Spleen (tissue), 11 donors: ENCODE measurements around the gene MOCS3. TPM values are rescaled to one million over a fixed set of nuclear protein-coding genes. Genes with fewer than 3 reads are reported as not detected.

Experiments used
- DNase-seq: peaks from one replicate; pipeline ENCODE4 v3.0.0-alpha.2; 2020
- H3K27ac ChIP-seq, 8 donors: fragments of 200-600 bp; sonication (generic) in 7 of 8; 1 replicate in 4 of 8; 2 replicates in 4 of 8; pipeline versions ENCODE4 v1.5.0 to v1.8.0; 2016 to 2021; ENCODE audit warnings: inconsistent platforms in 4 of 8, mild to moderate bottlenecking in 4 of 8, moderate library complexity in 1 of 8
- H3K27me3 ChIP-seq, 7 donors: fragments of 200-600 bp; sonication (generic) in 6 of 7; replicated peaks in 1 of 7; 1 replicate in 4 of 7; 2 replicates in 3 of 7; pipeline versions ENCODE4 v1.5.0 to v1.8.0; 2016 to 2021; ENCODE audit warnings: inconsistent platforms in 3 of 7, mild to moderate bottlenecking in 1 of 7
- H3K36me3 ChIP-seq, 6 donors: fragments of 200-600 bp; sonication (generic) in 5 of 6; 1 replicate in 4 of 6; 2 replicates in 2 of 6; pipeline versions ENCODE4 v1.5.0 to v1.8.0; 2016 to 2021; ENCODE audit warnings: inconsistent platforms in 2 of 6
- H3K4me1 ChIP-seq, 6 donors: fragments of 200-600 bp; sonication (generic) in 5 of 6; 1 replicate in 3 of 6; 2 replicates in 3 of 6; pipeline versions ENCODE4 v1.5.0 to v1.8.0; 2016 to 2021; ENCODE audit warnings: inconsistent platforms in 3 of 6
- H3K4me3 ChIP-seq, 8 donors: fragments of 200-600 bp; sonication (generic) in 7 of 8; 1 replicate in 4 of 8; 2 replicates in 4 of 8; pipeline versions ENCODE4 v1.5.0 to v1.8.0; 2016 to 2021; ENCODE audit warnings: inconsistent platforms in 4 of 8, mild to moderate bottlenecking in 4 of 8, moderate library complexity in 2 of 8
- H3K9me3 ChIP-seq, 8 donors: fragments of 200-600 bp; sonication (generic) in 7 of 8; 1 replicate in 4 of 8; 2 replicates in 4 of 8; pipeline versions ENCODE4 v1.5.0 to v1.8.0; 2016 to 2021; ENCODE audit warnings: inconsistent platforms in 4 of 8
- CTCF ChIP-seq, 11 experiments: fragments of 200-600 bp in 7 of 11; fragments of 450-650 bp in 4 of 11; sonication (generic) in 4 of 11; IDR thresholded peaks in 8 of 11; conservative IDR thresholded peaks in 3 of 11; 1 replicate in 7 of 11; 2 replicates in 4 of 11; pipeline versions ENCODE4 v1.4.0 to v1.8.0; 2016 to 2021; ENCODE audit warnings: antibody characterized with exemption in 11 of 11, inconsistent platforms in 4 of 11, mild to moderate bottlenecking in 1 of 11
- POLR2A ChIP-seq, 3 donors: fragments of 450-650 bp; IDR thresholded peaks; one replicate each; pipeline ENCODE4 v1.5.1; 2017; ENCODE audit warnings: antibody characterized with exemption in 3 of 3, mild to moderate bottlenecking in 1 of 3
- POLR2AphosphoS5 ChIP-seq, 3 donors: sonication (generic); formaldehyde crosslinking; IDR thresholded peaks; one replicate each; pipeline ENCODE4 v1.5.1; 2017; ENCODE audit warnings: antibody characterized with exemption in 3 of 3
- WGBS, 5 donors: extraction: QIAGEN DNeasy Blood & Tissue Kit in 3 of 5; methylation state at CpG; one replicate each; pipeline versions ENCODE4 v1.1.5 to v1.1.7; 2013 to 2018; 5-methylcytosine and 5-hydroxymethylcytosine counted together
- intact Hi-C: fragments of 100-400 bp; cut with DNase I; formaldehyde crosslinking; loops from one replicate; pipeline ENCODE4 v1.15.0; 2023; ENCODE audit warnings: low total_unique reads
- polyA plus RNA-seq, 3 donors: library from polyadenylated mRNA; stranded (reverse); fragments of 200-250 nt; gene quantifications; one replicate each; pipeline ENCODE4 v1.2.1, GENCODE V29; 2013
- total RNA-seq, 7 donors: library from RNA; depleted of rRNA in 3 of 7; stranded (reverse); fragments of >200 nt in 3 of 7; fragmentation: NEBNext Ultra II Directional in 4 of 7; extraction: Animal tissue kit (Norgen Biotek cat#: 25700) in 4 of 7; gene quantifications; one replicate each; pipeline versions ENCODE4 v1.1.0 to v1.2.1, GENCODE V29; 2016 to 2021
- donor health status: healthy with polysubstance abuse.
- donor health status: DM: no; HTN: no; CAD: no; lungs with moderate emphysema.
- donor health status: DM: no; HTN: no; CAD: no.
- donor health status: Bipolar disorder and iron deficiency.
- donor health status: healthy.
- donor health status: DM: no; HTN: no; CAD: no.
- donor health status: DM: yes; HTN: yes; CAD: no.

The MOCS3 gene
- total and polyA plus RNA-seq, 10 donors = 2.6 to 7.0 (median 4.8) TPM

DNA sequence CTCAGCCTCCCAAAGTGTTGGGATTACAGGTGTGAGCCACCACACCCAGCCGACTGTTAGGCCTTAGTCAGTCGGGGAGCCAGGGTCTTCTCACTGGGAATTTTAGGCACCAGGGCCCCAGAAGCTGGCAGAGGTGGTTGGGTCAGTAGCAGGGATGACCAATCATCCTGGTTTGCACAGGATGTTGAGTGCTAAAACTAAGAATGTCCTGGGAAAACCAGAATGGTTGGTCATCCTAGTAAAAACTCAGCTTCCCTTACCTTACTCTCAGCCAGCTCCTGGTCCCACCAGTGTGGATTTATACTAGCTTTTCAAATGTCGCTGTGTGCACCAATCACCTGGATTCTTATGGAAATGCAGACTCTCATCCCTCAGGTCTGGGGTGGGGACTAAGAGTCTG lies 32.5 kb downstream of the MOCS3 start:
- peaks cover 0 to 5% (median 0%) of the 10 kb centered on the region in 8 donors for H3K9me3 ChIP-seq
- DNase-seq = no peak
- H3K4me3 ChIP-seq = no peak overlapping the region
- intact Hi-C loops = loop anchor here (10.0 kb wide), 1 partner anchor 604 kb away; no protein-coding TSS in a partner anchor
- peaks cover 0 to 26% (median 0%) of the 10 kb centered on the region in 6 donors for H3K4me1 ChIP-seq
- no peak for TF ChIP-seq CTCF (IDR thresholded peaks at IDR 0.05 in 8 of 11, conservative IDR thresholded peaks at IDR 0.05 in 3 of 11)
- TF ChIP-seq POLR2A (IDR thresholded peaks at IDR 0.05) = no peak
- no peak for TF ChIP-seq POLR2AphosphoS5 (IDR thresholded peaks at IDR 0.05)
- peaks cover 0 to 25% (median 0%) of the 10 kb centered on the region in 7 donors for H3K27me3 ChIP-seq
- 59 to 93% (median 88%) methylated on average over 3 of the region's 3 CpGs for WGBS, 5 donors
- H3K27ac ChIP-seq = no peak overlapping the region
- no peaks in the 10 kb centered on the region for H3K36me3 ChIP-seq

DNA sequence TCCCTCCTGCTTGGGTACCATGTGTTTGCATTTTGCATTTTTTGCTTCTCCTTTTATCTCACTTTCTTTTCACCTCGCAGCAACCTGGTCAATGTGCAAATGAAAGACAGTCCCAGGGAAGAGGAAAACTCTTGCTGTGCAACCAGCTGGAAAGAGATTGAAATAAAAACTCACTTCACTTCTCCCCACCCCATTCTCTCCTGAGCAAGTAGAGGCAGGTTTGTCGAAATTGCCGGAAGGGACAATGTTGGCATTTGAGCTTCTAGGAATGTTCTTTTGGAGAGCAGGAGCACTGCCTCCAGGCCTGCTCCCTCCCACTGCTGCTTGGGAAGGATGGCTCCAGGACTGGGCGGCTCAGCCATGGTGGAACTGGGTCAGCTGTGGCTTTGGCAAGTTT lies 33.7 kb downstream of the MOCS3 start:
- Histone ChIP-seq H3K27me3 (peaks cover 0 to 19% (median 0%) of the 10 kb centered on the region in 7 donors), H3K4me1 (peaks cover 0 to 26% (median 0%) of the 10 kb centered on the region in 6 donors), H3K36me3 (no peaks in the 10 kb centered on the region), H3K27ac (no peak overlapping the region), H3K4me3 (no peak overlapping the region), H3K9me3 (peaks cover 0 to 5% (median 0%) of the 10 kb centered on the region in 8 donors)
- WGBS, 5 donors = 43 to 63% (median 58%) methylated on average over 3 to 4 of the region's 4 CpGs
- no peak for DNase-seq
- intact Hi-C loops = loop anchor here (10.0 kb wide), 1 partner anchor 602 kb away; no protein-coding TSS in a partner anchor
- TF ChIP-seq CTCF (IDR thresholded peaks at IDR 0.05 in 8 of 11, conservative IDR thresholded peaks at IDR 0.05 in 3 of 11) = no peak
- TF ChIP-seq POLR2AphosphoS5 (IDR thresholded peaks at IDR 0.05) = no peak
- no peak for TF ChIP-seq POLR2A (IDR thresholded peaks at IDR 0.05)

DNA sequence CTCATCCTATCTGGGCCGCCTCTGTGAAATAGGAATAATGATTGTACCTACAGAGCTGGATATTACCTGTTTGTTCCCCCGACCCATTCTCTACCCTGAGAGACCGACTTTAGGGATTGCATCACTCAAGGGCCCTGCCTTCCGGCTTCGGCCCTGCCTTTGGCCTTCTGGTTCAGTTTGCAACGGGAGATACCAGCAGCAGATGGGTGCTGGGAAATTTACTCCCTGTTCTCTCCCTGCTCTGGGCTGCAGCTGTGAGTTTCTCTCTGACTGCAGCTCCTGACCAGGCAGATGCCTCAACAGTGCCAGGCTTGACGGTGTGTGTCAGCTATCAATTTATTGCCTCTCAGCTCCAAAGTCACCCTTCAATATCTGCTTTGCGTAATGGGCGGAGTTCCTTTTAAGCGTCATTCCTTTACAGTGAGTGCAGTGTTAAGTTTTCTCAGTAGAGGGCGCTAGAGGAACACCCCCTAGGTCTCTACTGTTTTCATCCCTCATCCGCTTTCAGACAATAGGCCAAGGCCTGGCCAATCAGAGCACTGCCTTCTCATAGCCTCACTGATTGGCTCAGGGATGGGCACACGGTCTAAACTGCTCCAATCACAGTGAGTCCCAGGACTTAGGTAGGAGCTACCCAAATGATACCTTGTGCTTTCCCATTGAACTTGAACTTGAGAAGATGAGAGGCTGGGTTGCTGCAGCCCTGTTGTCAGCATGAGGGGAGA lies 34.3 kb downstream of the MOCS3 start:
- intact Hi-C loops = loop anchor here (10.0 kb wide), 1 partner anchor 602 kb away; no protein-coding TSS in a partner anchor
- 42 to 49% (median 44%) methylated on average over 12 to 13 of the region's 13 CpGs for WGBS, 5 donors
- no peak for DNase-seq

More for the DNA sequence above, 34.3 kb downstream of the MOCS3 start:
- no peak overlapping the region for H3K4me3 ChIP-seq
- H3K27me3 ChIP-seq = peaks cover 0 to 17% (median 0%) of the 10 kb centered on the region in 7 donors
- peaks cover 0 to 5% (median 0%) of the 10 kb centered on the region in 8 donors for H3K9me3 ChIP-seq
- TF ChIP-seq POLR2AphosphoS5 (IDR thresholded peaks at IDR 0.05) (no peak), POLR2A (IDR thresholded peaks at IDR 0.05) (no peak), CTCF (IDR thresholded peaks at IDR 0.05 in 8 of 11, conservative IDR thresholded peaks at IDR 0.05 in 3 of 11) (peak in 8 of 11 experiments; percentile 8 to 56 (median 30))
- no peak overlapping the region for H3K27ac ChIP-seq
- H3K4me1 ChIP-seq = peaks cover 0 to 20% (median 0%) of the 10 kb centered on the region in 6 donors
- no peaks in the 10 kb centered on the region for H3K36me3 ChIP-seq
